Nephron progenitor cell (in vitro differentiated cells): ENCODE measurements around the gene KCNQ1OT1.
A peak's percentile ranks its signal among the peaks of the same experiment; 100 is the strongest.

ENCODE experiments used
- DNase-seq: peaks from one replicate; pipeline ENCODE4 v3.0.0; 2021
- H3K27ac Mint-ChIP-seq: 2 replicates; pipeline ENCODE4 v1.8.0; 2021; ENCODE audit warnings: mild to moderate bottlenecking, moderate library complexity, mixed read lengths
- H3K27me3 Mint-ChIP-seq: 2 replicates; pipeline ENCODE4 v1.8.0; 2021; ENCODE audit warnings: mild to moderate bottlenecking, low read depth, mixed read lengths; ENCODE audit not compliant: poor library complexity
- H3K36me3 Mint-ChIP-seq: 2 replicates; pipeline ENCODE4 v1.8.0; 2021; ENCODE audit warnings: low read depth, mixed read lengths
- H3K4me1 Mint-ChIP-seq: 2 replicates; pipeline ENCODE4 v1.8.0; 2021; ENCODE audit warnings: mixed read lengths
- H3K4me3 Mint-ChIP-seq: 2 replicates; pipeline ENCODE4 v1.8.0; 2021; ENCODE audit warnings: mild to moderate bottlenecking, moderate library complexity, mixed read lengths
- H3K9me3 Mint-ChIP-seq: 2 replicates; pipeline ENCODE4 v1.8.0; 2021; ENCODE audit warnings: mild to moderate bottlenecking, moderate library complexity, mixed read lengths
- TF ChIP-seq, protein P1 (sequence below): fragments of 200-600 bp; sonication (generic); IDR thresholded peaks from 2 replicates; pipeline ENCODE4 v1.5.0; 2021; ENCODE audit warnings: antibody characterized with exemption

The KCNQ1OT1 gene

DNA sequence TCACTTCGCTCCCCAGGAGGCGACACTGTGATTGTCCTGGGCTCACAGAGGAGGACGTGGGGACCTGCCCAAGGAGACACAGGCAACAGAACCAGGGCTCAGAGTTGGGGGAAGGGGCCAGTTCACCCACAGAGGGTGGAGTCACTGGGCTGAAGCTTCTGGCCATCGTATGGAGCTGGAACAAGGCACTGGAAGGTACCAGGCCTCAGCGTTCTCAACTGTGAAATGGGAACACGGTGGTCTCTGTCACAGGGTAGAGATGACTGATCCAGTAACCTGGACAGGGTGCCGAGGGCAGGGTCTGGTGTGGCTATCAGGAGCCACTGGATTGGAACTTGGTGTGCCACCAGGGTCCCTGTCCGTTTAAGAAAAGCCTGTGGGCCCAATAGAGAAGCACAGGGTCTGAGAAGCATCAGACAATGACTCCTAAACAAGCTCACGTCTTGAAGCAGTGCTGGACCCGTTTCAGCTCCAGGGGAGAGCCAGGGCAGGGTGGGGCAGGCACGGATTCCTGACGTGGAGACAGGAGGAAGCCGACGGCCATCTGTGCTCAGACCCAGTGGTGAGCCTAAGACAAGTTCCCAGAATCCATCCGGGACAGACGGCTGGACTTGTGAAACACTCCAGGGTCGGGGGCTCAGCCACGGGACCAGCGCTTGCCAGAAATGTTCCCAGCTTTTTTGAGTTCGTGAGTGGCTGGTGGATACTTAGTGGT lies 25.0 kb upstream of the KCNQ1OT1 start:
- TF ChIP-seq, protein P1, sequence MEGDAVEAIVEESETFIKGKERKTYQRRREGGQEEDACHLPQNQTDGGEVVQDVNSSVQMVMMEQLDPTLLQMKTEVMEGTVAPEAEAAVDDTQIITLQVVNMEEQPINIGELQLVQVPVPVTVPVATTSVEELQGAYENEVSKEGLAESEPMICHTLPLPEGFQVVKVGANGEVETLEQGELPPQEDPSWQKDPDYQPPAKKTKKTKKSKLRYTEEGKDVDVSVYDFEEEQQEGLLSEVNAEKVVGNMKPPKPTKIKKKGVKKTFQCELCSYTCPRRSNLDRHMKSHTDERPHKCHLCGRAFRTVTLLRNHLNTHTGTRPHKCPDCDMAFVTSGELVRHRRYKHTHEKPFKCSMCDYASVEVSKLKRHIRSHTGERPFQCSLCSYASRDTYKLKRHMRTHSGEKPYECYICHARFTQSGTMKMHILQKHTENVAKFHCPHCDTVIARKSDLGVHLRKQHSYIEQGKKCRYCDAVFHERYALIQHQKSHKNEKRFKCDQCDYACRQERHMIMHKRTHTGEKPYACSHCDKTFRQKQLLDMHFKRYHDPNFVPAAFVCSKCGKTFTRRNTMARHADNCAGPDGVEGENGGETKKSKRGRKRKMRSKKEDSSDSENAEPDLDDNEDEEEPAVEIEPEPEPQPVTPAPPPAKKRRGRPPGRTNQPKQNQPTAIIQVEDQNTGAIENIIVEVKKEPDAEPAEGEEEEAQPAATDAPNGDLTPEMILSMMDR = no peak
- no peak for DNase-seq
- Mint-ChIP-seq H3K9me3 (no peaks in the 10 kb centered on the region), H3K4me1 (peaks cover 97% of the 10 kb centered on the region), H3K27me3 (peaks cover 19% of the 10 kb centered on the region), H3K36me3 (no peaks in the 10 kb centered on the region), H3K4me3 (peak overlapping the region; percentile 8), H3K27ac (no peak overlapping the region)

GRCh38 chr11:2724104-2724503 lies 24.3 kb upstream of the KCNQ1OT1 start:
- peaks cover 17% of the 10 kb centered on the region for H3K27me3 Mint-ChIP-seq

GRCh38 chr11:2722955-2723354 lies 23.2 kb upstream of the KCNQ1OT1 start:
- H3K4me3 Mint-ChIP-seq = no peak overlapping the region
- peaks cover 98% of the 10 kb centered on the region for H3K4me1 Mint-ChIP-seq
- H3K27ac Mint-ChIP-seq = no peak overlapping the region
- no peaks in the 10 kb centered on the region for H3K36me3 Mint-ChIP-seq
- H3K27me3 Mint-ChIP-seq = peaks cover 14% of the 10 kb centered on the region
- no peaks in the 10 kb centered on the region for H3K9me3 Mint-ChIP-seq
- TF ChIP-seq, protein P1 = no peak
- DNase-seq = no peak

More at GRCh38 chr11:2724104-2724503, 24.3 kb upstream of the KCNQ1OT1 start:
- peak overlapping the region; percentile 49 for H3K4me3 Mint-ChIP-seq
- H3K9me3 Mint-ChIP-seq = no peaks in the 10 kb centered on the region
- H3K36me3 Mint-ChIP-seq = no peaks in the 10 kb centered on the region
- peaks cover 97% of the 10 kb centered on the region for H3K4me1 Mint-ChIP-seq
- peak; percentile 79 for DNase-seq
- peak overlapping the region; percentile 89 for H3K27ac Mint-ChIP-seq
- TF ChIP-seq, protein P1 = no peak

DNA sequence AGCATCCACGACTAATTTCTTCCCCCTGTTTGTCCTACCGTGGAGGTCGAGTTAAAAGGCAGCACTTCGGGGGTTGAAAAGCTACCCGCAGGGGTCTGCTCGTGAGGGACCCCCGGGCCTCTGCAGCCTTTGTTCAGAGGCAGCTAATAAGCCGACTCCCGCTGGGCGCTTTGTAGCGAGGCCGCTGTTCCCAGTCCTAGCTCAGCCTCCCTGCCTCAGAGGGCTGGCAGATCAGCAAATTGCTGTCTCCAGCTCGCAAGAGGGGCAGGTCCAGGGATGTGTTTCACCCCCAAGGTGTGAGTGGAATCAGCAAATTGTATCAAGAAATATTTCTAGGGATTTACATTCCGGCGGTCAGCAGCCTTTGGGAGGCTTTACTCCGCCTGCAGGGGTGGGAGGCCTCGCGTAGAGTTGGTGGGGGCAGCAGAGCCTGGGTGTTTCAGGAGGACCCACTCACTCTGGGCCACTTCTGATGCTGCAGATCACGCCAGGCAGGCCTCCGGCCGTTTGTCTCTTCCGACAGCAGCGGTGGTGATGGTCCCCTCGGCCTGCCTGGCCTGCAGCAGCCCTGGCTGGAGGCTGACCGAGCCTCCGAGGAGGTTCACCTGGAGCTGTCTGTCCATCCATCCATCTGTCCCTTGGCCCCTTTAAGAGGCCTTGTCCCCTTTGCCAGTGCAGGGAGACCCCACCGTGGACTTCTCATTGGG lies 21.6 kb upstream of the KCNQ1OT1 start:
- DNase-seq = no peak
- Mint-ChIP-seq H3K27me3 (peaks cover 18% of the 10 kb centered on the region), H3K27ac (no peak overlapping the region), H3K4me1 (peaks cover 97% of the 10 kb centered on the region), H3K36me3 (no peaks in the 10 kb centered on the region), H3K4me3 (no peak overlapping the region), H3K9me3 (no peaks in the 10 kb centered on the region)
- TF ChIP-seq, protein P1 = no peak

DNA sequence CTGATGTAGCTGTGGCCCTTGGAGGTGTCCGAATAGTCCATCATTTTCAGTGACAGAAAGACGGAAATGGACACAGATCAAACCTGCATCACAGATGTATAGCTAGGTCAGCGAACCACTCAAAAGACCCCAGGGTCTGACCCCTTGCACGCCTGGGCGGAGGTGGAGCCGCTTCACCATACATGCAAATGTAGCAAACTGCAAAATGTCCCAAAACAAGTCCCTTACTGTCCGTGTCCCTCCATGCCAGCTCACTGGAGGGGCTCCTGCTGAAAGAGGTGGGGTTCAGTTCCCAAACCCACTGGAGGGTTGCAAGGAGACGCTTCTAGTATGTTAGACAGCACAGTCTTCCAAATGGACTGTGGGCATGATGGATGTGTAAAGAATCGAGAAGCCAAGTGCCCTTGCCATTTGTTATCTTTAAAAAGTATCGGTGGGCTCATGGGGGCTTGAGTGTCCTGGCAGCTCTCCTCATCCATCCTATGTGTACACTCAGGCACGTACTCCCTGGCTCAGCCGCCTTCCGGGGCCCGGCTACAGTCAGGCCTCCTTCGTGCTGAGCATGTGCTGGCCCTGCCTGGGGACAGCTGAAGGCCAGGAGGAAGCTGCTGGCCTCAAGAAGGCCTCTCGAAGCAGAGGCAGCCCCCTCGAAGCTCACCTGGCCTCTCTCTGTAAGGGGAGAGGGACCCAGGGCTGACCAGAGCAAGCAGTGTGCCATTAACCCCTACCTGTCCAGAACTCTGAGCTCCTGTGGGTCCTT lies 20.2 kb upstream of the KCNQ1OT1 start:
- peaks cover 97% of the 10 kb centered on the region for H3K4me1 Mint-ChIP-seq
- H3K4me3 Mint-ChIP-seq = peak overlapping the region; percentile 34
- H3K27me3 Mint-ChIP-seq = peaks cover 21% of the 10 kb centered on the region

More for the DNA sequence above, 20.2 kb upstream of the KCNQ1OT1 start:
- Mint-ChIP-seq H3K36me3 (no peaks in the 10 kb centered on the region), H3K27ac (no peak overlapping the region), H3K9me3 (no peaks in the 10 kb centered on the region)
- DNase-seq = no peak
- TF ChIP-seq, protein P1 = no peak
